ENCODE data around the gene C1orf226. TPM values are rescaled to one million over a fixed set of nuclear protein-coding genes. Genes with fewer than 3 reads are reported as not detected.

Gene C1orf226
- total and polyA plus RNA-seq, 4 donors, result 2.1 to 7.9 (median 2.4) TPM

- Histone ChIP-seq H3K27me3 (ENCODE audit: control insufficient read depth in 3 of 3, insufficient read depth in 3 of 3, low read length in 2 of 3) (no peaks in the 10 kb centered on the region), H3K4me1 (ENCODE audit: control insufficient read depth in 5 of 5, insufficient read depth in 5 of 5, low read length in 5 of 5) (peaks cover 0 to 3% (median 0%) of the 10 kb centered on the region in 5 donors), H3K27ac (ENCODE audit: low read depth in 1 of 2, low read length in 1 of 2) (no peak overlapping the region), H3K9ac (ENCODE audit: insufficient read depth in 1 of 2, low read length in 2 of 2) (no peak overlapping the region), H3K4me3 (no peak overlapping the region), H3K36me3 (ENCODE audit: control insufficient read depth in 4 of 4, insufficient read depth in 4 of 4, low read length in 4 of 4) (no peaks in the 10 kb centered on the region), H3K9me3 (ENCODE audit: control insufficient read depth in 4 of 4, insufficient read depth in 3 of 4, low read length in 3 of 4) (no peaks in the 10 kb centered on the region)
- DNase-seq (peak in 1 of 3 donors; percentile 4), ATAC-seq (ENCODE audit: insufficient read depth, low FRiP score) (no peak)
- TF ChIP-seq CTCF (IDR thresholded peaks at IDR 0.05; ENCODE audit: control extremely low read depth, extremely low read depth), result no peak
- 94 to 96% methylated on average over 6 of the region's 6 CpGs for WGBS, 2 donors
Observed at GRCh38 chr1:162380061-162380846, 1.3 kb upstream of the C1orf226 start.

- ATAC-seq (ENCODE audit: insufficient read depth, low FRiP score) (no peak), DNase-seq (no peak)
- no peaks in the 10 kb centered on the region for H3K9me3 ChIP-seq (ENCODE audit: control insufficient read depth in 4 of 4, insufficient read depth in 3 of 4, low read length in 3 of 4)
- TF ChIP-seq CTCF (IDR thresholded peaks at IDR 0.05; ENCODE audit: control extremely low read depth, extremely low read depth), result no peak
- peak overlapping the region in 1 of 2 donors; percentile 68 for H3K27ac ChIP-seq (ENCODE audit: low read depth in 1 of 2, low read length in 1 of 2)
- no peak overlapping the region for H3K4me3 ChIP-seq
- H3K36me3 ChIP-seq (ENCODE audit: control insufficient read depth in 4 of 4, insufficient read depth in 4 of 4, low read length in 4 of 4), result no peaks in the 10 kb centered on the region
- 88 to 97% methylated on average over 13 of the region's 13 CpGs for WGBS, 2 donors
- H3K4me1 ChIP-seq (ENCODE audit: control insufficient read depth in 5 of 5, insufficient read depth in 5 of 5, low read length in 5 of 5), result peaks cover 0 to 3% (median 0%) of the 10 kb centered on the region in 5 donors
- H3K27me3 ChIP-seq (ENCODE audit: control insufficient read depth in 3 of 3, insufficient read depth in 3 of 3, low read length in 2 of 3), result no peaks in the 10 kb centered on the region
- H3K9ac ChIP-seq (ENCODE audit: insufficient read depth in 1 of 2, low read length in 2 of 2), result no peak overlapping the region
Observed at GRCh38 chr1:162381941-162382750, 618 bp downstream of the C1orf226 start.

- ATAC-seq (ENCODE audit: insufficient read depth, low FRiP score) (no peak), DNase-seq (no peak)
- Histone ChIP-seq H3K27me3 (ENCODE audit: control insufficient read depth in 3 of 3, insufficient read depth in 3 of 3, low read length in 2 of 3) (no peaks in the 10 kb centered on the region), H3K9me3 (ENCODE audit: control insufficient read depth in 4 of 4, insufficient read depth in 3 of 4, low read length in 3 of 4) (no peaks in the 10 kb centered on the region), H3K4me1 (ENCODE audit: control insufficient read depth in 5 of 5, insufficient read depth in 5 of 5, low read length in 5 of 5) (peaks cover 0 to 3% (median 0%) of the 10 kb centered on the region in 5 donors), H3K36me3 (ENCODE audit: control insufficient read depth in 4 of 4, insufficient read depth in 4 of 4, low read length in 4 of 4) (no peaks in the 10 kb centered on the region), H3K9ac (ENCODE audit: insufficient read depth in 1 of 2, low read length in 2 of 2) (no peak overlapping the region), H3K4me3 (no peak overlapping the region), H3K27ac (ENCODE audit: low read depth in 1 of 2, low read length in 1 of 2) (no peak overlapping the region)
- WGBS, 2 donors, result 95 to 96% methylated on average over 6 of the region's 6 CpGs
- no peak for TF ChIP-seq CTCF (IDR thresholded peaks at IDR 0.05; ENCODE audit: control extremely low read depth, extremely low read depth)
Observed at GRCh38 chr1:162383091-162383490, 1.6 kb downstream of the C1orf226 start.

Measured in lung (tissue), 12 donors.